NCI-H146 treated with DMSO at 0.1 percent for 48 hours (cell line): Measurements from ENCODE around the gene ATF4.
A peak's percentile ranks its signal among the peaks of the same experiment; 100 is the strongest.
"Not testable (repeated sequence)": the region's sequence is repeated elsewhere in the genome, so short reads cannot be mapped to it uniquely, and the experiment has no call there.

Experiments
- DNase-seq: peaks from one replicate; lab custom pipeline; 2025; ENCODE audit not compliant: unreplicated experiment; lab: John Stamatoyannopoulos, UW

Gene ATF4

GRCh38 chr22:39489094-39490068, 31.0 kb upstream of the ATF4 start:
- DNase-seq = no peak

- peak; percentile 8 for DNase-seq
Measured at GRCh38 chr22:39490135-39490798, 30.1 kb upstream of the ATF4 start.

- no peak for DNase-seq
Measured at GRCh38 chr22:39490966-39491680, 29.2 kb upstream of the ATF4 start.

- no peak for DNase-seq
Measured at GRCh38 chr22:39491696-39492095, 28.7 kb upstream of the ATF4 start.

GRCh38 chr22:39492186-39492585, 28.2 kb upstream of the ATF4 start:
- DNase-seq = no peak

GRCh38 chr22:39493759-39494158, 26.6 kb upstream of the ATF4 start:
- no peak for DNase-seq

GRCh38 chr22:39494471-39495120, 25.8 kb upstream of the ATF4 start:
- no peak for DNase-seq

GRCh38 chr22:39496131-39496838, 24.1 kb upstream of the ATF4 start:
- DNase-seq = peak; percentile 16

- DNase-seq = no peak
Measured at GRCh38 chr22:39497429-39497828, 22.9 kb upstream of the ATF4 start.

- peak; percentile 82 for DNase-seq
Measured at GRCh38 chr22:39498368-39498767, 22.0 kb upstream of the ATF4 start.

- no peak for DNase-seq
Measured at GRCh38 chr22:39498802-39499201, 21.6 kb upstream of the ATF4 start.

GRCh38 chr22:39500101-39500500, 20.3 kb upstream of the ATF4 start:
- no peak for DNase-seq

- DNase-seq = no peak
Measured at GRCh38 chr22:39501644-39502108, 18.7 kb upstream of the ATF4 start.

GRCh38 chr22:39502109-39502788, 18.1 kb upstream of the ATF4 start, which contains the start of gene MIEF1:
Gene MIEF1 (plus strand): TSS chr22:39502290. CDS start chr22:39511295, 9,005 bp downstream.
- peak; percentile 66 for DNase-seq

GRCh38 chr22:39502789-39503409, 17.5 kb upstream of the ATF4 start:
- DNase-seq = no peak

- no peak for DNase-seq
Measured at GRCh38 chr22:39503630-39504029, 16.7 kb upstream of the ATF4 start.

GRCh38 chr22:39504071-39504470, 16.3 kb upstream of the ATF4 start:
- DNase-seq = no peak

GRCh38 chr22:39507021-39507420, 13.3 kb upstream of the ATF4 start:
- DNase-seq = not testable (repeated sequence)

- no peak for DNase-seq
Measured at GRCh38 chr22:39508393-39508792, 12.0 kb upstream of the ATF4 start.
